Colonic mucosa (tissue), 4 donors: ENCODE measurements around the gene RTN4RL2. TPM values are rescaled to one million over a fixed set of nuclear protein-coding genes. Genes with fewer than 3 reads are reported as not detected.

ENCODE experiments used
- DNase-seq: peaks from one replicate; pipeline ENCODE4 v3.0.0-alpha.2; 2020
- H3K27ac ChIP-seq: fragments of 200-600 bp; one replicate; pipeline ENCODE4 v1.8.0; 2021
- H3K27me3 ChIP-seq: fragments of 200-600 bp; one replicate; pipeline ENCODE4 v1.8.0; 2021
- H3K36me3 ChIP-seq: fragments of 200-600 bp; one replicate; pipeline ENCODE4 v1.8.0; 2021
- H3K4me1 ChIP-seq: fragments of 200-600 bp; one replicate; pipeline ENCODE4 v1.8.0; 2021; ENCODE audit warnings: mild to moderate bottlenecking
- H3K4me3 ChIP-seq: fragments of 200-600 bp; one replicate; pipeline ENCODE4 v1.8.0; 2021
- H3K9ac ChIP-seq, 2 donors: one replicate each; pipeline ENCODE4 v1.7.0; 2013; ENCODE audit warnings: control low read depth in 2 of 2, low read depth in 2 of 2, low read length in 2 of 2
- H3K9me3 ChIP-seq: fragments of 200-600 bp; one replicate; pipeline ENCODE4 v1.8.0; 2021
- intact Hi-C: fragments of 100-400 bp; cut with DNase I; formaldehyde crosslinking; loops from one replicate; pipeline ENCODE4 v1.14.1; 2022
- total RNA-seq, 2 donors: library from RNA; stranded (reverse); fragmentation: NEBNext Ultra II Directional in 1 of 2; extraction: Animal tissue kit (Norgen Biotek cat#: 25700) in 1 of 2; gene quantifications; one replicate each; pipeline ENCODE4 v1.2.1, GENCODE V29; 2021
- TF ChIP-seq, protein P1 (sequence below): fragments of 200-600 bp; IDR thresholded peaks from one replicate; pipeline ENCODE4 v1.8.0; 2022; ENCODE audit warnings: antibody characterized with exemption, mild to moderate bottlenecking
- donor health status: healthy.
- donor health status: DM: no; HTN: no; CAD: no.
- donor health status: DM: no; HTN: no; CAD: no.

The RTN4RL2 gene
- total RNA-seq, 2 donors from 2014 or later, result 0.54 to 0.82 TPM

DNA sequence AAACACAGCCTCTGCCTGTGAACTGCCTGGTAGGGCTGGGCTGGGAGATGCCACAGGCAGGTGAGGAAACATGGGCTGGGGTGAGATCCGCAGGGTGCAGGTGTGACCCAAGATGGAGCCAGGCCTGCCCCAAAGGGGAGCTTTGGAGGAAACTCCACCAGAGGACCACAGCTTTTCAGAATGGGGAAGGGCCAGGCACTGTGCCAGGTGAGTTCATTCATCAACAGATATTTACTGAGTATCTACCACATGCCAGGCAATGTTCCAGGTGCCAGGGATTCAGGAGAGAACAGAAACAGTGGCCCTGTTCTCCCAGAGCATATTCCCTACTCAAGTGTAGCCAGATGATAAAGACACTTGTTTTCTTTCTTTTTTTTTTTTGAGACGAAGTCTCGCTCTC lies 11.2 kb downstream of the RTN4RL2 start:
- Histone ChIP-seq H3K9me3 (no peaks in the 10 kb centered on the region), H3K4me1 (peaks cover 4% of the 10 kb centered on the region), H3K4me3 (no peak overlapping the region), H3K27ac (no peak overlapping the region), H3K9ac (no peak overlapping the region), H3K27me3 (no peaks in the 10 kb centered on the region), H3K36me3 (no peaks in the 10 kb centered on the region)
- intact Hi-C loops, result no loop called here
- TF ChIP-seq, protein P1, sequence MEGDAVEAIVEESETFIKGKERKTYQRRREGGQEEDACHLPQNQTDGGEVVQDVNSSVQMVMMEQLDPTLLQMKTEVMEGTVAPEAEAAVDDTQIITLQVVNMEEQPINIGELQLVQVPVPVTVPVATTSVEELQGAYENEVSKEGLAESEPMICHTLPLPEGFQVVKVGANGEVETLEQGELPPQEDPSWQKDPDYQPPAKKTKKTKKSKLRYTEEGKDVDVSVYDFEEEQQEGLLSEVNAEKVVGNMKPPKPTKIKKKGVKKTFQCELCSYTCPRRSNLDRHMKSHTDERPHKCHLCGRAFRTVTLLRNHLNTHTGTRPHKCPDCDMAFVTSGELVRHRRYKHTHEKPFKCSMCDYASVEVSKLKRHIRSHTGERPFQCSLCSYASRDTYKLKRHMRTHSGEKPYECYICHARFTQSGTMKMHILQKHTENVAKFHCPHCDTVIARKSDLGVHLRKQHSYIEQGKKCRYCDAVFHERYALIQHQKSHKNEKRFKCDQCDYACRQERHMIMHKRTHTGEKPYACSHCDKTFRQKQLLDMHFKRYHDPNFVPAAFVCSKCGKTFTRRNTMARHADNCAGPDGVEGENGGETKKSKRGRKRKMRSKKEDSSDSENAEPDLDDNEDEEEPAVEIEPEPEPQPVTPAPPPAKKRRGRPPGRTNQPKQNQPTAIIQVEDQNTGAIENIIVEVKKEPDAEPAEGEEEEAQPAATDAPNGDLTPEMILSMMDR, result no peak
- no peak for DNase-seq

DNA sequence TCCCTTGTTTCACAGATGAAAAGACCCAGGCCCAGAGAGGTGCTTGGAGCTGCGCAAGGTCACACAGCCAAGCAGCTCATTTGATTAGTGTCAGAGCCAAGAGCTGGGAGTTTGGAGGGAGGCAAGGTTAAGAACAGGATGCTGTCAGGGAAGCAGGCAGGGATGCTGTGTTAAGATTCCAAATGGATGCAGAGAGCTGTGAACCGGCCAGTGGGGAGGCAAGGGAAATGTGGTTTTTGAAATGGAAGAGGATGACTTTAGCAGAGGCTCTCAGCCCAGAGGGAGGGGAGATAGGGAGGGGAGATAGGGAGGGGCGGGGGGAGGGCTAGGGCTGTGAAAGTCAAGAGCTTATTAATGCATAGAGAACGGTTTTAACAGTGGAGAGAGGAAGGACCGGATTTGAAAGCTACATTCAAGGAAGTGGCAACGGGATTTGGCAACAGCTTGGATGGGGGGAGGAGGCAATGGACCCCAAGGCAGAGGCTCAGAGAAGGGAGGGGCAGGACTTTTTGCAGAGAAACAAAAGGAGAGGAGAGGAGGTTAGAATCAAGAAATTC lies 13.0 kb downstream of the RTN4RL2 start:
- intact Hi-C loops, result no loop called here
- Histone ChIP-seq H3K4me3 (no peak overlapping the region), H3K27me3 (no peaks in the 10 kb centered on the region), H3K9ac (no peak overlapping the region), H3K36me3 (no peaks in the 10 kb centered on the region), H3K27ac (no peak overlapping the region), H3K4me1 (peaks cover 15% of the 10 kb centered on the region), H3K9me3 (no peaks in the 10 kb centered on the region)
- no peak for DNase-seq
- TF ChIP-seq, protein P1, result no peak

- Histone ChIP-seq H3K27ac (no peak overlapping the region), H3K4me3 (no peak overlapping the region), H3K4me1 (peaks cover 15% of the 10 kb centered on the region), H3K9ac (no peak overlapping the region), H3K9me3 (no peaks in the 10 kb centered on the region), H3K36me3 (no peaks in the 10 kb centered on the region), H3K27me3 (no peaks in the 10 kb centered on the region)
- intact Hi-C loops, result no loop called here
- TF ChIP-seq, protein P1, result no peak
- no peak for DNase-seq
Observed at GRCh38 chr11:57474017-57474802, 13.9 kb downstream of the RTN4RL2 start.

DNA sequence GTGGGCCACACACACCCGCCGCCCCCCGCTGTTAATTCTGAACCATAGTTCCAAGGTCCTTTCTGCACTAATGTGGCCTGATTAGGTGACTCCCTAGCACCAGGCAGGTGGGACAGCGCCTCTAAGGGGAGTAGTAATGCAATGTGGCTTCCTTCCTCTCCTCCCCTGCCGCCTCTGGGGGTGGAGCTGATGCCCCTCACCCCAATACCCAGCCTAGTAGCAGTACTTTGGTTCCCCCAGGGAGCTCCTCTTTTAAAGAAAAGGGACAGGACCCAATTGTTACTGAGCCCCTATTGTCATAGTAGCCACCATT lies 14.4 kb downstream of the RTN4RL2 start:
- no peaks in the 10 kb centered on the region for H3K27me3 ChIP-seq
- DNase-seq, result no peak
- intact Hi-C loops, result no loop called here
- H3K27ac ChIP-seq, result no peak overlapping the region
- H3K36me3 ChIP-seq, result no peaks in the 10 kb centered on the region
- H3K4me1 ChIP-seq, result peaks cover 15% of the 10 kb centered on the region
- H3K4me3 ChIP-seq, result no peak overlapping the region
- TF ChIP-seq, protein P1, result no peak
- no peak overlapping the region for H3K9ac ChIP-seq
- H3K9me3 ChIP-seq, result no peaks in the 10 kb centered on the region

DNA sequence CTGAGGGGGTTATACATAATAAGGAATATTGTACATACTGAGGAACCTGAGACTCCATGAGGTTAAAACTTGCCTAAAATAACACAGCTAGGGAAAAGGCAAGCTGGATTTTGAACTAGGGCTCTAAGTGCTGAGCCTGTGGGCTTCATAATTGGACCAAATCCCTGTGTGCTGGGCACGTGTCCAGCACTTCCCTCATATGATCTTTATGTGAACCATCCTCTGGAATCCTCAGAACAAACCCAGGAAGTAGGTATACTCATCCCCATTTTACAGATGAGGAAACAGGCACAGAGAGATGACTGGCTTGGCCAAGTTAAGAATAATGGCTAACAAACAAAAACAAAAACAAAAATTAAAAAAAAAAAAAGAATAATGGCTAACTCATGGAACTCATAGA lies 14.9 kb downstream of the RTN4RL2 start:
- DNase-seq, result no peak
- H3K9me3 ChIP-seq, result no peaks in the 10 kb centered on the region
- H3K27me3 ChIP-seq, result no peaks in the 10 kb centered on the region
- peaks cover 15% of the 10 kb centered on the region for H3K4me1 ChIP-seq
- no peak overlapping the region for H3K9ac ChIP-seq
- H3K4me3 ChIP-seq, result no peak overlapping the region
- no peaks in the 10 kb centered on the region for H3K36me3 ChIP-seq
- TF ChIP-seq, protein P1, result no peak
- H3K27ac ChIP-seq, result no peak overlapping the region
- intact Hi-C loops, result no loop called here
